Fibroblast of lung (primary cell): ENCODE results near the gene SLC6A19. TPM values are rescaled to one million over a fixed set of nuclear protein-coding genes. Genes with fewer than 3 reads are reported as not detected.

Experiments
- DNase-seq, 2 donors: peaks; one replicate each; pipeline versions ENCODE4 v3.0.0 to v3.0.0-alpha.2; 2010; ENCODE audit warnings: low read depth in 2 of 2
- H2AFZ ChIP-seq: 2 replicates; pipeline ENCODE4 v1.5.1; 2012; ENCODE audit warnings: low read length, control low read depth, inconsistent platforms
- H3K27ac ChIP-seq: 2 replicates; pipeline ENCODE4 v1.5.1; 2011; ENCODE audit warnings: low read length, control low read depth; ENCODE audit not compliant: insufficient read depth
- H3K27me3 ChIP-seq: 2 replicates; pipeline ENCODE4 v1.5.1; 2011; ENCODE audit warnings: mild to moderate bottlenecking, low read length; ENCODE audit not compliant: control insufficient read depth, insufficient read depth
- H3K36me3 ChIP-seq: 2 replicates; pipeline ENCODE4 v1.5.1; 2011; ENCODE audit warnings: low read length; ENCODE audit not compliant: control insufficient read depth, insufficient read depth
- H3K4me1 ChIP-seq: 2 replicates; pipeline ENCODE4 v1.5.1; 2011; ENCODE audit warnings: low read length; ENCODE audit not compliant: control insufficient read depth, insufficient read depth; ENCODE audit errors: extremely low read depth
- H3K4me2 ChIP-seq: 2 replicates; pipeline ENCODE4 v1.5.1; 2011; ENCODE audit warnings: low read length, control low read depth; ENCODE audit not compliant: insufficient read depth; ENCODE audit errors: extremely low read depth
- H3K4me3 ChIP-seq, 4 experiments: fragments of 200-600 bp in 1 of 4; sonication (generic) in 1 of 4; replicated peaks in 1 of 4; 2 replicates each; pipeline ENCODE4 v1.5.1; 2011 to 2016; ENCODE audit warnings: low read length in 4 of 4, low read depth in 3 of 4, mild to moderate bottlenecking in 3 of 4, control low read depth in 2 of 4, inconsistent platforms in 1 of 4, mixed read lengths in 1 of 4; ENCODE audit not compliant: insufficient read depth in 1 of 4; ENCODE audit errors: control extremely low read depth in 1 of 4
- H3K79me2 ChIP-seq: 2 replicates; pipeline ENCODE4 v1.5.1; 2012; ENCODE audit warnings: mild to moderate bottlenecking, low read length, inconsistent platforms; ENCODE audit not compliant: control insufficient read depth, insufficient read depth
- H3K9ac ChIP-seq: 2 replicates; pipeline ENCODE4 v1.5.1; 2011; ENCODE audit warnings: mild to moderate bottlenecking, low read length, control low read depth; ENCODE audit not compliant: insufficient read depth
- H3K9me3 ChIP-seq: 2 replicates; pipeline ENCODE4 v1.5.1; 2012; ENCODE audit warnings: low read depth, low read length; ENCODE audit not compliant: control insufficient read depth, insufficient read depth
- H4K20me1 ChIP-seq: 2 replicates; pipeline ENCODE4 v1.5.1; 2011; ENCODE audit warnings: low read length; ENCODE audit not compliant: control insufficient read depth, insufficient read depth; ENCODE audit errors: extremely low read depth
- CTCF ChIP-seq, 2 donors: IDR thresholded peaks in 1 of 2; conservative IDR thresholded peaks in 1 of 2; 1 replicate in 1 of 2; 2 replicates in 1 of 2; pipeline ENCODE4 v1.5.1; 2011 to 2012; ENCODE audit warnings: low read length in 2 of 2, control low read depth in 1 of 2, inconsistent platforms in 1 of 2, low read depth in 1 of 2, mild to moderate bottlenecking in 1 of 2
- EZH2 ChIP-seq: IDR thresholded peaks from 2 replicates; pipeline ENCODE4 v1.5.1; 2012; ENCODE audit warnings: low read length, control low read depth, mild to moderate bottlenecking; ENCODE audit errors: missing control alignments
- polyA plus RNA-seq, 2 donors: library from polyadenylated mRNA; depleted of rRNA in 1 of 2; stranded (reverse) in 1 of 2; unstranded in 1 of 2; fragments of >200 nt; gene quantifications; 2 replicates each; pipeline ENCODE4 v1.2.1, GENCODE V29; 2011 to 2012; ENCODE audit warnings: missing spikeins in 1 of 2
- total RNA-seq: library from RNA; depleted of rRNA; stranded (reverse); fragments of >200 nt; gene quantifications from 2 replicates; pipeline ENCODE4 v1.2.1, GENCODE V29; 2014

Gene SLC6A19
- total and polyA plus RNA-seq, 2 donors (not counting 1 experiment from before 2014, with no cell fraction given), result not detected

GRCh38 chr5:1247811-1248210 is 46.4 kb downstream of the SLC6A19 start:
- no peak for DNase-seq

GRCh38 chr5:1249366-1250280 is 48.2 kb downstream of the SLC6A19 start:
- no peaks in the 10 kb centered on the region for H3K4me1 ChIP-seq
- no peak overlapping the region for H3K27ac ChIP-seq
- H3K27me3 ChIP-seq, result no peaks in the 10 kb centered on the region
- TF ChIP-seq EZH2 (no peak), CTCF (conservative IDR thresholded peaks at IDR 0.05 in 1 of 2, IDR thresholded peaks at IDR 0.05 in 1 of 2; ENCODE audit: low read depth in 1 of 2, low read length in 2 of 2) (no peak)
- H3K4me2 ChIP-seq, result no peak overlapping the region
- no peaks in the 10 kb centered on the region for H3K79me2 ChIP-seq
- no peaks in the 10 kb centered on the region for H4K20me1 ChIP-seq
- DNase-seq, result no peak
- no peaks in the 10 kb centered on the region for H3K36me3 ChIP-seq
- H3K9ac ChIP-seq, result no peak overlapping the region
- no peak overlapping the region for H2AFZ ChIP-seq
- H3K9me3 ChIP-seq, result no peaks in the 10 kb centered on the region
- H3K4me3 ChIP-seq, result no peak overlapping the region

More at GRCh38 chr5:1247811-1248210, 46.4 kb downstream of the SLC6A19 start:
- Histone ChIP-seq H4K20me1 (no peaks in the 10 kb centered on the region), H3K4me3 (no peak overlapping the region), H3K27me3 (no peaks in the 10 kb centered on the region), H3K9ac (no peak overlapping the region), H3K4me1 (no peaks in the 10 kb centered on the region), H3K79me2 (no peaks in the 10 kb centered on the region), H3K9me3 (no peaks in the 10 kb centered on the region), H3K4me2 (no peak overlapping the region), H3K27ac (no peak overlapping the region), H2AFZ (no peak overlapping the region), H3K36me3 (no peaks in the 10 kb centered on the region)
- TF ChIP-seq EZH2 (no peak), CTCF (conservative IDR thresholded peaks at IDR 0.05 in 1 of 2, IDR thresholded peaks at IDR 0.05 in 1 of 2; ENCODE audit: low read depth in 1 of 2, low read length in 2 of 2) (no peak)

GRCh38 chr5:1251678-1252580 is 50.5 kb downstream of the SLC6A19 start:
- H3K36me3 ChIP-seq, result no peaks in the 10 kb centered on the region
- no peaks in the 10 kb centered on the region for H3K4me1 ChIP-seq
- H4K20me1 ChIP-seq, result no peaks in the 10 kb centered on the region
- no peak overlapping the region for H3K4me2 ChIP-seq
- no peaks in the 10 kb centered on the region for H3K9me3 ChIP-seq
- H3K4me3 ChIP-seq, result no peak overlapping the region
- no peaks in the 10 kb centered on the region for H3K79me2 ChIP-seq
- no peak overlapping the region for H3K9ac ChIP-seq
- H3K27ac ChIP-seq, result no peak overlapping the region
- no peak for DNase-seq
- H2AFZ ChIP-seq, result no peak overlapping the region
- TF ChIP-seq CTCF (conservative IDR thresholded peaks at IDR 0.05 in 1 of 2, IDR thresholded peaks at IDR 0.05 in 1 of 2; ENCODE audit: low read depth in 1 of 2, low read length in 2 of 2) (no peak), EZH2 (no peak)
- no peaks in the 10 kb centered on the region for H3K27me3 ChIP-seq
